Measurements from ENCODE around the gene HDC. TPM values are rescaled to one million over a fixed set of nuclear protein-coding genes. Genes with fewer than 3 reads are reported as not detected.

The HDC gene
- total RNA-seq, 1 experiment from 2014 or later, result not detected

DNA sequence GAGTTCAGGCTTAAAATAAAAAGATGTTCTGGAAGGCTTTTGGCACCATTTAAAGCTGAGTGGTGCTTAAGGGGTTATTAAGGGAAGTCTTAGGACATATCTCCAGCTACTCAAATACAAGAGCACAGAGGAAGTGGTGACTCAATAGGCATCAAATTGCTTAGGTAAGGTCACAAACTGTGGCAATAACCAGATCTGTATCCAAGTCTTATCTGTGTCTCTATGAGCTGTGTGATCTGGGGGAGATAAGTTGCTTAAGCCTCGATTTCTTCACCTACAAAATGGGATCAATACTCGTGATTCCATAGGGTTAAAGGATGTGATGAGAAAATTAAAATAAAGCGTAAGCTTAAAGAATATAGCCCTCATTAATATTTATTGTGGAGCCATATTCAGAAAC, 7.6 kb downstream of the HDC start:
- Histone ChIP-seq H3K4me3 (replicated peaks in 1 of 2; ENCODE audit: low read depth in 1 of 2, low read length in 2 of 2) (no peak overlapping the region), H3K9me2 (ENCODE audit: insufficient read depth) (no peaks in the 10 kb centered on the region), H4K20me1 (ENCODE audit: insufficient read depth) (no peaks in the 10 kb centered on the region), H3K79me2 (ENCODE audit: insufficient read depth, low read length) (no peaks in the 10 kb centered on the region), H3K4me2 (ENCODE audit: low read length) (peak overlapping the region; percentile 32), H3K36me3 (ENCODE audit: control insufficient read depth in 1 of 2, insufficient read depth in 2 of 2, low read length in 2 of 2) (no peaks in the 10 kb centered on the region), H3K27me3 (ENCODE audit: insufficient read depth, low read length) (no peaks in the 10 kb centered on the region), H3K27ac (ENCODE audit: low read depth, low read length) (no peak overlapping the region), H3K9me3 (ENCODE audit: control insufficient read depth in 1 of 2, insufficient read depth in 1 of 2, low read depth in 1 of 2, low read length in 2 of 2) (no peaks in the 10 kb centered on the region), H3K4me1 (ENCODE audit: control insufficient read depth in 1 of 2, insufficient read depth in 2 of 2, low read length in 2 of 2) (peaks cover 8 to 24% of the 10 kb centered on the region in 2 experiments), H2AFZ (ENCODE audit: low read depth, low read length, poor library complexity, severe bottlenecking) (peak overlapping the region; percentile 15), H3K9ac (ENCODE audit: low read length) (no peak overlapping the region)
- no peak for ATAC-seq
- no peak for DNase-seq (ENCODE audit: low read depth, low spot score)
- TF ChIP-seq POLR2A (IDR thresholded peaks at IDR 0.05; ENCODE audit: borderline replicate concordance, extremely low read depth, insufficient read depth, insufficient read length) (no peak), ELF1 (IDR thresholded peaks at IDR 0.05; ENCODE audit: borderline replicate concordance, low read depth) (no peak), CEBPB (IDR thresholded peaks at IDR 0.05; ENCODE audit: low read depth) (no peak), YY1 (IDR thresholded peaks at IDR 0.05; ENCODE audit: extremely low read depth, insufficient replicate concordance, low read depth, low read length) (no peak)
- TF ChIP-seq, protein P1, sequence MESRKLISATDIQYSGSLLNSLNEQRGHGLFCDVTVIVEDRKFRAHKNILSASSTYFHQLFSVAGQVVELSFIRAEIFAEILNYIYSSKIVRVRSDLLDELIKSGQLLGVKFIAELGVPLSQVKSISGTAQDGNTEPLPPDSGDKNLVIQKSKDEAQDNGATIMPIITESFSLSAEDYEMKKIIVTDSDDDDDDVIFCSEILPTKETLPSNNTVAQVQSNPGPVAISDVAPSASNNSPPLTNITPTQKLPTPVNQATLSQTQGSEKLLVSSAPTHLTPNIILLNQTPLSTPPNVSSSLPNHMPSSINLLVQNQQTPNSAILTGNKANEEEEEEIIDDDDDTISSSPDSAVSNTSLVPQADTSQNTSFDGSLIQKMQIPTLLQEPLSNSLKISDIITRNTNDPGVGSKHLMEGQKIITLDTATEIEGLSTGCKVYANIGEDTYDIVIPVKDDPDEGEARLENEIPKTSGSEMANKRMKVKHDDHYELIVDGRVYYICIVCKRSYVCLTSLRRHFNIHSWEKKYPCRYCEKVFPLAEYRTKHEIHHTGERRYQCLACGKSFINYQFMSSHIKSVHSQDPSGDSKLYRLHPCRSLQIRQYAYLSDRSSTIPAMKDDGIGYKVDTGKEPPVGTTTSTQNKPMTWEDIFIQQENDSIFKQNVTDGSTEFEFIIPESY (IDR thresholded peaks at IDR 0.05; ENCODE audit: extremely low read depth, insufficient replicate concordance, low read length), result no peak
- TF ChIP-seq, protein P2, sequence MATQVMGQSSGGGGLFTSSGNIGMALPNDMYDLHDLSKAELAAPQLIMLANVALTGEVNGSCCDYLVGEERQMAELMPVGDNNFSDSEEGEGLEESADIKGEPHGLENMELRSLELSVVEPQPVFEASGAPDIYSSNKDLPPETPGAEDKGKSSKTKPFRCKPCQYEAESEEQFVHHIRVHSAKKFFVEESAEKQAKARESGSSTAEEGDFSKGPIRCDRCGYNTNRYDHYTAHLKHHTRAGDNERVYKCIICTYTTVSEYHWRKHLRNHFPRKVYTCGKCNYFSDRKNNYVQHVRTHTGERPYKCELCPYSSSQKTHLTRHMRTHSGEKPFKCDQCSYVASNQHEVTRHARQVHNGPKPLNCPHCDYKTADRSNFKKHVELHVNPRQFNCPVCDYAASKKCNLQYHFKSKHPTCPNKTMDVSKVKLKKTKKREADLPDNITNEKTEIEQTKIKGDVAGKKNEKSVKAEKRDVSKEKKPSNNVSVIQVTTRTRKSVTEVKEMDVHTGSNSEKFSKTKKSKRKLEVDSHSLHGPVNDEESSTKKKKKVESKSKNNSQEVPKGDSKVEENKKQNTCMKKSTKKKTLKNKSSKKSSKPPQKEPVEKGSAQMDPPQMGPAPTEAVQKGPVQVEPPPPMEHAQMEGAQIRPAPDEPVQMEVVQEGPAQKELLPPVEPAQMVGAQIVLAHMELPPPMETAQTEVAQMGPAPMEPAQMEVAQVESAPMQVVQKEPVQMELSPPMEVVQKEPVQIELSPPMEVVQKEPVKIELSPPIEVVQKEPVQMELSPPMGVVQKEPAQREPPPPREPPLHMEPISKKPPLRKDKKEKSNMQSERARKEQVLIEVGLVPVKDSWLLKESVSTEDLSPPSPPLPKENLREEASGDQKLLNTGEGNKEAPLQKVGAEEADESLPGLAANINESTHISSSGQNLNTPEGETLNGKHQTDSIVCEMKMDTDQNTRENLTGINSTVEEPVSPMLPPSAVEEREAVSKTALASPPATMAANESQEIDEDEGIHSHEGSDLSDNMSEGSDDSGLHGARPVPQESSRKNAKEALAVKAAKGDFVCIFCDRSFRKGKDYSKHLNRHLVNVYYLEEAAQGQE (IDR thresholded peaks at IDR 0.05; ENCODE audit: low read depth), result no peak
- ChIA-PET POLR2A (no interaction called here), CTCF (no interaction called here), RAD21 (ENCODE audit: low non-redundant PET in 1 of 2, low total read pairs in 2 of 2, uncharacterized antibody in 2 of 2, unreplicated experiment in 2 of 2) (no interaction called here)
- no TSS peak for BruUV-seq (replicated peaks)
- intact Hi-C loops (cut with micrococcal nuclease), result no loop called here
